ENCODE measurements around the gene PPM1H. TPM values are rescaled to one million over a fixed set of nuclear protein-coding genes. Genes with fewer than 3 reads are reported as not detected.
A peak's percentile ranks its signal among the peaks of the same experiment; 100 is the strongest.

PPM1H gene
- total RNA-seq, 1 experiment from 2014 or later, result 0.04 TPM

Small RNA genes lying within 50 kb of the gene (microRNA-seq; reads per million reads assigned to microRNA genes)
- 39,532 reads per million, percentile 98 among the genes with 10 or more reads in this experiment for gene MIRLET7I

Other genes with a start within 250 kb of the PPM1H start
- gene AVPR1A, start 216.1 kb upstream of the PPM1H start, total RNA-seq (2021), result 1.9 and 3.2 TPM in 2 replicates

All from A673 (cell line).